LNCaP clone FGC (cell line): ENCODE results near the gene GMDS.

Experiments
- DNase-seq: peaks from one replicate; pipeline ENCODE4 v3.0.0-alpha.2; 2011; ENCODE audit warnings: low read depth
- H3K4me3 ChIP-seq: 2 replicates; pipeline ENCODE4 v1.5.1; 2011; ENCODE audit warnings: mild to moderate bottlenecking, low read depth, low read length, control low read depth
- CTCF ChIP-seq: IDR thresholded peaks from 2 replicates; pipeline ENCODE4 v1.5.1; 2012; ENCODE audit warnings: mild to moderate bottlenecking; ENCODE audit not compliant: control insufficient read depth, insufficient read depth; ENCODE audit errors: extremely low read depth

GMDS gene

GRCh38 chr6:2008383-2008976, 236.9 kb downstream of the GMDS start:
- no peak for TF ChIP-seq CTCF
- no peak overlapping the region for H3K4me3 ChIP-seq
- DNase-seq, result no peak

GRCh38 chr6:2007165-2007564, 238.2 kb downstream of the GMDS start:
- no peak for TF ChIP-seq CTCF
- no peak for DNase-seq
- H3K4me3 ChIP-seq, result no peak overlapping the region

- no peak for TF ChIP-seq CTCF
- peak; percentile 56 for DNase-seq
- no peak overlapping the region for H3K4me3 ChIP-seq
These were observed 240.5 kb downstream of the GMDS start for GRCh38 chr6:2004888-2005287.

GRCh38 chr6:2000962-2001361, 244.4 kb downstream of the GMDS start:
- TF ChIP-seq CTCF, result no peak
- H3K4me3 ChIP-seq, result no peak overlapping the region
- DNase-seq, result no peak

- H3K4me3 ChIP-seq, result no peak overlapping the region
- no peak for DNase-seq
- no peak for TF ChIP-seq CTCF
These were observed 247.7 kb downstream of the GMDS start for GRCh38 chr6:1997702-1998101.

GRCh38 chr6:1995636-1996035, 249.8 kb downstream of the GMDS start:
- no peak for TF ChIP-seq CTCF
- no peak overlapping the region for H3K4me3 ChIP-seq
- no peak for DNase-seq

- no peak for DNase-seq
- no peak for TF ChIP-seq CTCF
- no peak overlapping the region for H3K4me3 ChIP-seq
These were observed 252.4 kb downstream of the GMDS start for GRCh38 chr6:1993042-1993441.
